Uterus (tissue), 4 donors: Measurements from ENCODE around the gene ABHD16B. TPM values are rescaled to one million over a fixed set of nuclear protein-coding genes. Genes with fewer than 3 reads are reported as not detected.
"Not testable (repeated sequence)": the region's sequence is repeated elsewhere in the genome, so short reads cannot be mapped to it uniquely, and the experiment has no call there.

ENCODE experiments used
- DNase-seq, 2 donors: peaks; one replicate each; pipeline ENCODE4 v3.0.0-alpha.2; 2019 to 2020
- H3K27ac ChIP-seq, 2 donors: fragments of 200-600 bp; sonication (generic); 1 replicate in 1 of 2; 2 replicates in 1 of 2; pipeline ENCODE4 v1.5.1; 2016 to 2018
- H3K27me3 ChIP-seq, 2 donors: fragments of 200-600 bp; sonication (generic); one replicate each; pipeline ENCODE4 v1.5.1; 2018 to 2019; ENCODE audit warnings: control low read depth in 1 of 2
- H3K36me3 ChIP-seq, 2 donors: fragments of 200-600 bp; sonication (generic); one replicate each; pipeline ENCODE4 v1.5.1; 2019; ENCODE audit warnings: control low read depth in 1 of 2
- H3K4me1 ChIP-seq, 2 donors: fragments of 200-600 bp; sonication (generic); one replicate each; pipeline ENCODE4 v1.5.1; 2018 to 2019; ENCODE audit warnings: control low read depth in 1 of 2
- H3K4me3 ChIP-seq, 2 donors: fragments of 200-600 bp; sonication (generic); 1 replicate in 1 of 2; 2 replicates in 1 of 2; pipeline ENCODE4 v1.5.1; 2018 to 2019; ENCODE audit warnings: mild to moderate bottlenecking in 1 of 2
- H3K9me3 ChIP-seq, 2 donors: fragments of 200-600 bp; sonication (generic); one replicate each; pipeline ENCODE4 v1.5.1; 2019; ENCODE audit warnings: control low read depth in 1 of 2
- POLR2A ChIP-seq, 2 donors: fragments of 450-650 bp; IDR thresholded peaks; one replicate each; pipeline ENCODE4 v1.6.1; 2016; ENCODE audit warnings: antibody characterized with exemption in 2 of 2, mild to moderate bottlenecking in 1 of 2, moderate library complexity in 1 of 2
- intact Hi-C: fragments of 100-400 bp; cut with DNase I; formaldehyde crosslinking; loops from one replicate; pipeline ENCODE4 v1.15.1; 2023; ENCODE audit warnings: low total_unique reads
- total RNA-seq, 4 donors: library from RNA; depleted of rRNA in 3 of 4; stranded (reverse); fragments of >200 nt in 3 of 4; gene quantifications; one replicate each; pipeline versions ENCODE4 v1.1.0 to v1.2.4, GENCODE V29; 2014 to 2023
- TF ChIP-seq, protein P1 (sequence below), 4 experiments: fragments of 200-600 bp in 2 of 4; fragments of 450-650 bp in 2 of 4; sonication (generic) in 2 of 4; IDR thresholded peaks; one replicate each; pipeline ENCODE4 v1.5.1; 2016 to 2019; ENCODE audit warnings: antibody characterized with exemption in 4 of 4, mild to moderate bottlenecking in 2 of 4, moderate library complexity in 1 of 4
- donor health status: DM: yes; HTN: yes; CAD: no.

ABHD16B gene
- total RNA-seq, 4 donors from 2014 or later = not detected

DNA sequence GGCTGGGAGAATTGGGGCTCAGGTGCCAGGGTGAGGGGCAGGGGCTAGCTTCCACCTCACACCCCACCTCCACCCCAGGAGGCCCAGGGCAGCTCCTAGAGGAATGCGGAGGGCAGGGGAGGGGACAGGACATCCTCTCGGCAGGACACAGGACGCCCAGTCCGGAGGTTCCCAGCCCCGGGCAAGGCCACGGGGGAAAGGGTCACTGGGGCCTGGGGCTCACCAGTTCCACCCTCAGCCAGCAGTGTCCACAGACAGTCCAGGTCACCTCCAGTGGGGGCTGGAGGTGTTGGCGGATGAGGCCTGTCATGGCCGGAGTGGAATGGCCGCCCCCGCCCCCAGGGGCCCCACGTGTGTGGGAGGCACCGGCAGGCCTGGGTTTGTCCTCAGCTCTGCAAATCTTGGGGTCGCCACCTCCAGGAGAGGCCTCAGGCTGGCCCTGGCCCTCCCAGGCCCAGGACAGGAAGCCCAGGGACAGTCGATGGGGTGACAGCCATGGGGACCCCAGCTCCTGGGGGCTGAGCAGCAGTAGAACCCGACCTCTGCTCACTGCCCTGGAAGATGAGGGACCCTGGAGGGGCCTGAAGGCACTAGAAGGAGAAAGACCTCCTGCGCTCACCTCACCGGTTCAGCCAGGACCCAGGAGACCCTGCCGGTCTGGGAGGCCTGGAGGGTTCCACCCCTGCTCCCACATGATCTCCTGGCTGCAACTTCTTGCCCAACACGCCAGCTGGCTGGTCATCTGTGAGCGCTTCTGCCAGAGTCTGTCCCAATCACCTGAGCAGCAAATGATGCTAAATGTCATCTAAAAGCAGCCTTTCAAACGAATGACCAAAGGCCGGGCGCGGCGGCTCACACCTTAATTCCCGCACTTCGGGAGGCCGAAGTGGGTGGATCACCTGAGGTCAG is 13.0 kb upstream of the ABHD16B start:
- H3K9me3 ChIP-seq = no peaks in the 10 kb centered on the region
- peak in 1 of 2 donors; percentile 28 for DNase-seq
- intact Hi-C loops = no loop called here
- peak overlapping the region; percentile 74 to 83 for H3K27ac ChIP-seq
- H3K4me1 ChIP-seq = peaks cover 6 to 7% of the 10 kb centered on the region in 2 donors
- no peaks in the 10 kb centered on the region for H3K27me3 ChIP-seq
- no peaks in the 10 kb centered on the region for H3K36me3 ChIP-seq
- TF ChIP-seq, protein P1, sequence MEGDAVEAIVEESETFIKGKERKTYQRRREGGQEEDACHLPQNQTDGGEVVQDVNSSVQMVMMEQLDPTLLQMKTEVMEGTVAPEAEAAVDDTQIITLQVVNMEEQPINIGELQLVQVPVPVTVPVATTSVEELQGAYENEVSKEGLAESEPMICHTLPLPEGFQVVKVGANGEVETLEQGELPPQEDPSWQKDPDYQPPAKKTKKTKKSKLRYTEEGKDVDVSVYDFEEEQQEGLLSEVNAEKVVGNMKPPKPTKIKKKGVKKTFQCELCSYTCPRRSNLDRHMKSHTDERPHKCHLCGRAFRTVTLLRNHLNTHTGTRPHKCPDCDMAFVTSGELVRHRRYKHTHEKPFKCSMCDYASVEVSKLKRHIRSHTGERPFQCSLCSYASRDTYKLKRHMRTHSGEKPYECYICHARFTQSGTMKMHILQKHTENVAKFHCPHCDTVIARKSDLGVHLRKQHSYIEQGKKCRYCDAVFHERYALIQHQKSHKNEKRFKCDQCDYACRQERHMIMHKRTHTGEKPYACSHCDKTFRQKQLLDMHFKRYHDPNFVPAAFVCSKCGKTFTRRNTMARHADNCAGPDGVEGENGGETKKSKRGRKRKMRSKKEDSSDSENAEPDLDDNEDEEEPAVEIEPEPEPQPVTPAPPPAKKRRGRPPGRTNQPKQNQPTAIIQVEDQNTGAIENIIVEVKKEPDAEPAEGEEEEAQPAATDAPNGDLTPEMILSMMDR (IDR thresholded peaks at IDR 0.05) = no peak
- TF ChIP-seq POLR2A (IDR thresholded peaks at IDR 0.05) = no peak
- no peak overlapping the region for H3K4me3 ChIP-seq

DNA sequence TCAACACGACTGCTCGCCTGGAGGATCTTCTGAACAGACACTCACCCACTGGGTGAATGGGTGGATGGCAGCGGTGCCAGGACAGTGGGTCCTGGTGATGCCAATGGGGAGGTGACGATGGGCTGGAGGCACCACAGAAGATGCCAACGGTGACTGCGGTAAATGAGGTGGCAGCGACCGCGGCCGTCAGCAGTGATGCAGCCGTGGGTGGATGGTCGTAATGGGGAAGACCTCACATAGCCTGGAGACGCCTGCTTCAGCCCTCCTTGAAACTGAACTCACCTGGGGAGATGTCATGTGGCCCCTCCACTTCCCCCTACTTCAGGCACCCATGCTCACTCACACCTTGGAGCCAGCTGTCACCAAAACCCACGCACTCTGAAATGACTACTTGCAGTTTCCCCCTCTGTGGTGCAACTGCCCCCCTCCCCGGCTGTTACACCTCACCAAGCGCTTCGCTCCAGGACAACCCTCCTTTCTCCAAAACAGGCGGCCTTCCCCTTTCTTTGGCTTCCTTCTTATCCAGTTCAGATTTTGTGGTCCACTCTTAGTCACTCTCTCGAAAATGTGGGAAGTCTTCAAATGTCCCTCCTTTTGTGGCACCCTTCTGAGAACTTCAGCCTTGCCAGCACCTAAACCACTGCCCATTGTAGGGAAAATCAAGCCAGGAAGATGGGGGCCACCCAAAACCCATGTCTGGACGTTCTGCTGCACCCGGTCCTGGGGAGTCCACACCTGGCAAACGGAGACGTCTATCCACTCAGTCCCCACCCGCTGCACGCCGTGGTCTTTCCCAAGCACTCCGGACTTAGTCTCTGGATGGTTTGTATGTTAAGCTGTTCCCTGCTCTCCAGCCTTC is 10.4 kb upstream of the ABHD16B start:
- TF ChIP-seq POLR2A (IDR thresholded peaks at IDR 0.05) = no peak
- TF ChIP-seq, protein P1 (IDR thresholded peaks at IDR 0.05) = no peak
- H3K4me1 ChIP-seq = peaks cover 6 to 27% of the 10 kb centered on the region in 2 donors

DNA sequence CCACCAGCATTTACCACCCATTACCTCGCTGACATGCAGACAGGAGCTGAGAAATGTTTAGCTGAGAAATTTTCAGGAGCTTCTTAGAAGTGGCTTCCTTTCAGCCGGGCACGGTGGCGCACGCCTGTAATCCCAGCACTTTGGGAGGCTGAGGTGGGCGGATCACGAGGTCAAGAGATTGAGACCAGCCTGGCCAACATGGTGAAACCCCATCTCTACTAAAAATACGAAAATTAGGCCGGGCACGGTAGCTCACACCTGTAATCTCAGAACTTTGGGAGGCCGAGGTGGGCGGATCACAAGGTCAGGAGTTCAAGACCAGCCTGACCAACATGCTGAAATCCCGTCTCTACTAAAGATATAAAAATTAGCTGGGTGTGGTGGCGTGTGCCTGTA is 9.8 kb upstream of the ABHD16B start:
- H3K9me3 ChIP-seq, DNase-seq, H3K27me3 ChIP-seq, H3K27ac ChIP-seq, H3K4me3 ChIP-seq, H3K36me3 ChIP-seq, intact Hi-C loops: not testable (repeated sequence)
- peaks cover 6 to 23% of the 10 kb centered on the region in 2 donors for H3K4me1 ChIP-seq

More for the DNA sequence above, 10.4 kb upstream of the ABHD16B start:
- DNase-seq = no peak
- no peaks in the 10 kb centered on the region for H3K9me3 ChIP-seq
- intact Hi-C loops = no loop called here
- no peaks in the 10 kb centered on the region for H3K27me3 ChIP-seq
- no peak overlapping the region for H3K4me3 ChIP-seq
- no peak overlapping the region for H3K27ac ChIP-seq
- no peaks in the 10 kb centered on the region for H3K36me3 ChIP-seq

DNA sequence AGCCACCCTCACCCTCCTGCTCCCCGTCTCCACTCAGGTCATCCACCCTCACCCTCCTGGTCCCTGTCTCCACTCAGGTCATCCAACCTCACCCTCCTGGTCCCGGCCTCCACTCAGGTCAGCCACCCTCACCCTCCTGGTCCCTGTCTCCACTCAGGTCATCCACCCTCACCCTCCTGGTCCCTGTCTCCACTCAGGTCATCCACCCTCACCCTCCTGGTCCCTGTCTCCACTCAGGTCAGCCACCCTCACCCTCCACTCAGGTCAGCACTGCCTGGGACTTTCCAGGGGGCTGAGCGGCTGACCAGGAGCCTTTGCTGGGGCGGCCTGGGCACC is 7.6 kb upstream of the ABHD16B start:
- H3K27me3 ChIP-seq, H3K9me3 ChIP-seq, H3K4me3 ChIP-seq, DNase-seq, H3K36me3 ChIP-seq, intact Hi-C loops: not testable (repeated sequence)
- peak overlapping the region; percentile 74 to 80 for H3K27ac ChIP-seq
- peaks cover 0 to 34% of the 10 kb centered on the region in 2 donors for H3K4me1 ChIP-seq

DNA sequence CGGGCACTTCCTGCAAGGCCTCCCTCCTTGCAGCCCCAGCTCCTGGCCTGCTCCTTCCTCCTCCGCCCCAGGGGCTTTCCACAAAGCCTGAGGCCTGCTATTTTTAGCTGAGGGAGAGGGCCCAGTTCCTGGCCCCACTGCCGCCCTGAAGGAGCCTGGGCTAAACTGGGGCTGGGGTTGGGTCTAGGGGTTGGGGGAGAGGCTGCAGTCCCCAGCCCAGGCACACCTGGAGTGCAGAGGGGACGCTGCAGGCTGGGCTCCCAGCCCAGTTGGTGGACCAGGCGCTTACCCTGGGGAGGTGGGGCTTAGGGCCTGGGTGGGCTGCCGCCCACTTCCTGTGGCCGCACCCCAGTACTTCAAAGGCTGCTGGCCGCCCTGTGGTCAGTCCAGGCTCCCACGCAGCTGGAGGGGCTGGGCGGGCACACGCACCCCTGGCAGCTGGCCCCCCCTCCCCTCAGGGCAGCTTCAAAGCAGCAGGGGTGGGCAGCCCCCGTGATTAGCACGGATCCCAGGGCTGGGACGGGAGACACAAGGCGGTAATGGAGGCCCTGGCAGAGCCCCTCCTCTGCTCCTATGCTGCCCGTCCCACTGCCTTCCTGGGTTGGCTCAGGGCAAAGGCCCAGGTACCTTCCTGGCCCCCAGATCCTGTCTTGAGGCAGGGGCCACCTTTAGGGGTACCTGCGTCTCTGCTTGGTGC is 7.1 kb upstream of the ABHD16B start:
- no peaks in the 10 kb centered on the region for H3K9me3 ChIP-seq
- peak overlapping the region; percentile 74 to 80 for H3K27ac ChIP-seq
- peak in 1 of 2 donors; percentile 42 for DNase-seq
- TF ChIP-seq POLR2A (IDR thresholded peaks at IDR 0.05) = peak in 1 of 2 donors; percentile 8
- TF ChIP-seq, protein P1 (IDR thresholded peaks at IDR 0.05) = peak in 1 of 4 experiments; percentile 14
- peaks cover 0 to 36% of the 10 kb centered on the region in 2 donors for H3K4me1 ChIP-seq
- no peak overlapping the region for H3K4me3 ChIP-seq
- H3K27me3 ChIP-seq = no peaks in the 10 kb centered on the region
- intact Hi-C loops = no loop called here
- no peaks in the 10 kb centered on the region for H3K36me3 ChIP-seq
